Measurements from ENCODE around the gene PSMD13.
"Not testable (repeated sequence)": the region's sequence is repeated elsewhere in the genome, so short reads cannot be mapped to it uniquely, and the experiment has no call there.

PSMD13 gene

DNA sequence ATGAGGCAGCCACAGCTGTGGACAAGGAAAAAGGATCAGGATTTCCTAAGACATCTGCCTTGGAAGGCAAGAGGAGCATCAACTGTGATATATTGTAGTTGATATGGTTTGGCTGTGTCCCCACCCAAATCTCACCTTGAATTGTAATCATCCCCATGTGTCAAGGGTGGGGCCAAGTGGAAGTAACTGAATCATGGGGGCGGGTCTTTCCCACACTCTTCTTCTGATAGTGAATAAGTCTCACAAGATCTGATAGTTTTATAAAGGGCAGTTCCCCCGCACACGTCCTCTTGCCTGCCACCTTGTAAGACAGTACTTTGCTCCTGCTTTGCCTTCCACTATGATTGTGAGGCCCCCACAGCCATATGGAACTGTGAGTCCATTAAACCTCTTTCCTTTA is 19.1 kb upstream of the PSMD13 start:
- DNase-seq (ENCODE audit: low read depth), result no peak

DNA sequence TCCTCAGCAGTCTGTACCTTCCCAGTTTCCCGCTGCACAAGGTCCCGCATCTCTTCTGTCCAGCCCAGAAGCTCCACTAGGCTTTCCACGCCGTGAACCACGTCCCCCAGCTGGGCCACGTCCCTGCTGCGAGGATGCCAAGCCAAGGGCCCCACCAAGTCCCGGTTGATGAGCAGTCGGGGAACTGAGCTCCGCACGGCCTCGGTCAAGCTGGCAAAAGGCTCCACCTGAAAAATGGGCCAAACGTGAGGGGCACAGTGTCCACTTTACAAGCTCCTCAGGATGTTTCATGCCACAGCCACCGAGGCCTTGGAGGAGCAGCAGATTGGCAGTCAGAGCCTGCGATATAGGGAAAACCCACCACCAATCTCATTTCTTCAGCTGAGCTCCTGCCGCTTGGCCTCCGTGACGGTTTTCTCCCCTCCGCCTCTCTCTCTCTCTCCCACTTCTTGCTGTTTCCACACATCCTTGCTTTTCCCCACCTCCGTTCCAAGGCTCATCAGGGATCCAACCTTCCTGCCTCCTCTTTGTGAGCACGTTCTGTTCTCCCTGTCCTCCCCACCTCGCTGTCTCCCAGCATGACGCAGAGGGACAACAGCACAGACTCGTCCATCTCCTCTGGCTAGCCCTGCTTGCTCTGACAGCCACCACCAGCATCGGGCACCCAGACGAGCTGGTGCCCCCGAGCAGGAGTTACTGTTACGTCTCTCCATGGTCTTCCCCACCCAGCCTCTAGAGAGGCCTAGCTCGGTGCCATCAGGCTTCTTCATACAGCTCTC is 17.8 kb upstream of the PSMD13 start:
- DNase-seq (ENCODE audit: low read depth), result no peak

DNA sequence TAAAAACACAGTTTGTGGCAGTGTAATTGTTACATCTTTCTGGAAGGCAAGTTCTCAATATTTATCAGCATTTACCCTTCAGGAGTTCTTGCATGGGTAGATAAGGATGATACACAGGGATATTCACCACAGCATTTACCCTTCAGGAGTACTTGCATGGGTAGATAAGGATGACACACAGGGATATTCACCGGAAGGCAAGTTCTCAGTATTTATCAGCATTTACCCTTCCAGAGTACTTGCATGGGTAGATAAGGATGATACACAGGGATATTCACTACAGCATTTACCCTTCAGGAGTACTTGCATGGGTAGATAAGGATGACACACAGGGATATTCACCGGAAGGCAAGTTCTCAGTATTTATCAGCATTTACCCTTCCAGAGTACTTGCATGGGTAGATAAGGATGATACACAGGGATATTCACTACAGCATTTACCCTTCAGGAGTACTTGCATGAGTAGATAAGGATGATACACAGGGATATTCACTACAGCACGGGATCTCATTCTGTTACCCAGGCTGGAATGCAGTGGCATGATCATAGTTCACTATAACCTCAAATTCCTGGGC is 16.0 kb upstream of the PSMD13 start:
- not testable (repeated sequence) for DNase-seq (ENCODE audit: low read depth)

DNA sequence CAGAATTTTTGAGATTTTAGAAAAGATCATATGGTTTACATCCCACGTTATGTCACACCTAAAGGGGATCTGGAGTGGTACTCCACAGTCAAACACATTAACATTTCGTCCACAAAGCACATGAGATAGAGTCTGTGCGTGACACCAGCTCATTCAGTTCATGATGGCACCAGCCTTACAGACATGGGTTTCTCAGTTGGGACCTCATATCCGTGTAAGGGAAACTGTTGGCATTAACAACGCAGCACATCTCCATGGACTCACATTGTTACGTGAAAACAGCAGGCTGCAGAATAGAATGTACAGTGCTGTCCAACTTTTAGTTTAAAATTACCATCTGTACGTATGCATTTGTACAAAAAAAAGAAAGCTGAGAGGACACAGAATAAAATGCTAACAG is 15.2 kb upstream of the PSMD13 start:
- DNase-seq (ENCODE audit: low read depth), result no peak

DNA sequence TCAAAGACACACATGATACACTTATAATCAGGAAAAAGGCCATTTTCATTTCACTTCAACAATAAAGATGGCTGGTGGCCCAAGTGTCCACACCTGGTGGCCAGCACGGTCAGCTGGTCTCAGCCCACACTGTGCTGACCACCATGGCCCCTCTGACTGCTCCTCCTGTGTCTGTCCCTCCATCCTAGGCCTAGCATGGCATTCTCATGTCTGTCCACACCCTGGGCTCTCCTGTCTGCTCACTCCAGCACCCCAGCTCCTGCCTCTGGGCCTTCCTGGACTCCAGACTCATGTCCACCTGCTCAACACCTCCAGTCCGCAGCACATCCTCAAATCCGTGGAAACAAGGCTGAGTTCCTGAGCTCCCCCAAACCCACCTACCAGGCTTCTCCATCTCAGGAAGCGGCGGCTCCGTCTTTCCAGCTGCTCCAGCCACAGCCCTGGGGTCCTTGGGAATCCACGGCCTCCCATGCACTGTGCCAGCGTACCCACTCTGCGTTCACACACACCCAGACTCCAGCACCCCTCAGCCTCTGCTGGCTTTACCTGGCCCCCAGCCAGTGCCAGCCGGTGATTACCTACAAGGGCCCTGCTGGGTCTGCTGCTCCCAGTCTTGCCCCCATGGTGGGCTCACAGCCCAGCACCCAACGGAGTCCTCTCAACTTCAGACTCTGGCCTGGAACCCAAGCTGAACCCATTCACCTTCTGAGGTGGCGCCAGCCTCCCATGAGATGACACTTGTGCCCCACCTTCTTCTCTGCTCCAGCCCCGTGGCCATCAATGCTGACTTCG is 14.6 kb upstream of the PSMD13 start:
- DNase-seq (ENCODE audit: low read depth), result no peak

DNA sequence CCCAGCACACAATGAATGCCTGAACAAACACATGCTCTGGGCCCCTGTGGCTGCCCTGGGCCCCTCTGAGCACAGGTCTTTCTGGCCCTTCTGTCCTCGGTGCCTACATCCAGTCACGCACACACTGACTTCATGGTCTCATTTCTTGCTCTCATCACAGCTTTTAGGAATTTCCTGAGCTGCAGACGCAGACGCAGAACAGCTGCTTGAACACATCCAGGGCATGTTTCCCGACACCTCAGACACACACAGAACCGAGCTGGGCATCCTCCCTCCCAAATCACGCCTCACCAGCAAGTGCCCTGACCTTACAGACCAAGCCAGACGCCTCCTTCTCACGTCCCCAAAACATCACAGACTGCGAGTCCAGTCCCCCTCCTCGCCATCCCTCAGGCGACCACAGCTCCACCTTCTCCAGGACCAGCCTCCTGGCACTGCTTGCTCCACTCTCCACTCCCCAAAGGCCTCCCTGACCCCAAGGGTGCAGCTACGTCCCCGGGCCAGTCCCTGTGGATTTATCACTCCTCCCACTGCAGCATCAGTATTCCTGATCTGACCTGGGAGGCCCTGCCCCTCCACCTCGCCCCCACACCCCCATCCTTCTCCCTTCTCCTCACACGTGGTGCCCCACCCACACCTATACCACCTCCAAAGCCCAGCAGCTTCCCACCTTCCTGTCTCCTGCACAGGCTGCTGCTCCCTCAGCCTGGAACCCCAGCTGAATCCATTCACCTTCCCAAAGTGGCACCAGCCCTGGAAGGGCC is 13.6 kb upstream of the PSMD13 start:
- DNase-seq (ENCODE audit: low read depth), result no peak

DNA sequence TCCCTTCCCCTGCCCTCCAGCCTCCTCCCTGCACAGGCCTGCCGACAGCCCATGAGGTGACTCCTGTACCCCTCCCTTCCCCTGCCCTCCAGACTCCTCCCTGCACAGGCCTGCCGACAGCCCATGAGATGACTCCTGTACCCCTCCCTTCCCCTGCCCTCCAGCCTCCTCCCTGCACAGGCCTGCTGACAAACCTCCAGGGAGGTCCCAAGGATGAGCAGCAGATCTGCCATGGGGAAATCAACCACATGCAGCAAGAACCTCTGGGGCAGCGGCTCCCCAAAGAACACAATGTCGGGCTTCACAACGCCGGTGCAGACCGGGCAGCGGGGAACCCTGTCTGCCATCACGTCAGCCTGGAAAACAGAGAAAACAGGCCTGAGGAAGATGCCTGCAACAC is 12.9 kb upstream of the PSMD13 start:
- DNase-seq (ENCODE audit: low read depth), result no peak

DNA sequence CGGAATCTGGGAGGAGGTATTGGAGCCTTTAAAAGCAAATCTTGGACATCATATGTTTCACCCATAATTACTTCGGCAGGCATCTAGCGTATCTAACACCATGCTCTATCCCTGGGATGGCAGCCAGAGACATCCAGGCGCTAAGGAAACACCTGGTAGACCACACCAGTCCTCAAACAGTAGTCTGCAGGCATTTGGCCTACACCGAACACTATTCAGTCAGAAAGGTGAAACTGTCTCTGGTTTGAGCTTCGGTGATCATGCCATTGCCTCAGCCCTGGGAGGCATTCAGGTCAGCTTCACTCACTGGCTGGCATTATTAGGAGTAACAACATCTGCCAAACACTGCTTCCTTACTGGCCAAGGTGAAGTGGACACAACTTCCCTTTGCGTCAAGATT is 12.4 kb upstream of the PSMD13 start:
- DNase-seq (ENCODE audit: low read depth), result no peak

DNA sequence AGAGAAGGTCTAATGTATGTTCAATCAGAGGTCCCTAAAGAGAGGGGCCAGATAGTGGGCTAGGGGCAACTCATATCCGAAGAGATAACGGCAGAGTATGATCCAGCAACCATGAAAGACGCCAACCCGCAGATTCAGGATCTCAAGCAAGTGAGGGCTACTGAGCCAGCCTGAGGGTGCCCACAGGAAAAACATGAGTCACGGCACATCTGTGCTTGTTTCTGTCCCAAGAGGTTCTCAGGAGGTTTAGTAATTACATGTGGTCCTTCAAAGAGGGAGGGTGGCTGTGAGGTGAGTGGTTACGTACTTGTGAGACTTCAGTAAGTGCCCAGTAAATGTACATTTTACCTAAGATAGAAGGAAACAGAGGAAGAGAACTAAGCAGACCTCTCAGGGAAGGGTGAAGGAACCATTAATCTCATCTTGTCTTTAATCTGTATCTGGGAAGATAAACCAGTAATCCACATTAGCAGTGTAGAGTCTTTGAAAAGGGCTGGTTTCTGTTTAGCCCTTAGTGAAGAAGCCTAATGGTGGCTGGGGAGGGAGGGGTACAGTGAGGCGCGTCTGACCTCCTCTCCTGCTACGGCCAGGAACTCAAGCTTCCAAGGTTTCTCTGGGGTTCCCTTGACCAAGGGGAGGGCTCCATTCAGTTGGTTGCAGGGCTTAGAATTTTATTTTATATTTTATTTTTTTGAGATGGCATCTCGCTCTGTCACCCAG is 10.9 kb upstream of the PSMD13 start:
- DNase-seq (ENCODE audit: low read depth), result no peak

DNA sequence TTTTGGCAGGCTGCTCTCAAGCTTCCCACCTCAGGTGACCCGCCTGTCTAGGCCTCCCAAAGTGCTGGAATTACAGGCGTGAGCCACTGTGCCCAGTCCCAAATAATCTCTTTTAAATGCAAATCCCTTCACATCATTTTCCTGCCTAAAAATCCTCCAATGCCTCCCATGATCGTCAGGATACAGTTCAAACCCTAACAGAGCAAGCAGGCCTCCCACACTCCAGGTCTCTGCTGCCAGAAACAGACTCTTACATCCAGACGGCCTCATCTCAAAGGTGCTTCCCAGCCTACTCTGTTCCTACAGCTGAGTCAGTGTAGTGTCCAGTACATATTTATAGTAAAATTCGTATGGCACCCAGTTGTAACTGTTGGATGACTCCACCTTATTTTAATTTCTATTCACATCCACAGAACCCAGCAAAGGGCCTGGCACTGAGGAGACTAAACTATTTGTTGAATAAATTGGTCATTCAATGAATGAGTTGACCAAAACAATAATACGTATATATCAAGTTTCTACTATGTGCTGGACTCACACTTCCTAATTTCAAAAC is 8.9 kb upstream of the PSMD13 start:
- DNase-seq (ENCODE audit: low read depth), result no peak

DNA sequence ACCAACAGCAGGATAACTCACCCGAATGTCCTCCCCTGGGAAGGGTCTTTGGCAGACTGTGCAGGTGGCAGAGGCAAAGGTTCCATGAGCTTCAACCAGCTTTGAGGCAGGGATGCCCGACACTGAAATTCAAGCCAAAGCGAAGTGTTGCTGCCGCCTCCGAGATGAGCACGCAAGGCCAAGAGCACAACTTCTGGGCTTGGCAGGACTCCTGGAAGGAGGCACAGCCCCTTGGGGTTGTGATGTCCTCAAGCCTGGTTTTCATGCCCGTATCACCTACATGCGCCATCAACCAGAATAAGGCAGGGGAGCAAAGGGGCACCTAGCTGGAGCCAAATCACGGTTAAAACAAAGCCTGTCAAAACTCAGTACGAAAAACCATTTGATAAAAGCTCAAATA is 6.3 kb upstream of the PSMD13 start:
- DNase-seq (ENCODE audit: low read depth), result no peak

DNA sequence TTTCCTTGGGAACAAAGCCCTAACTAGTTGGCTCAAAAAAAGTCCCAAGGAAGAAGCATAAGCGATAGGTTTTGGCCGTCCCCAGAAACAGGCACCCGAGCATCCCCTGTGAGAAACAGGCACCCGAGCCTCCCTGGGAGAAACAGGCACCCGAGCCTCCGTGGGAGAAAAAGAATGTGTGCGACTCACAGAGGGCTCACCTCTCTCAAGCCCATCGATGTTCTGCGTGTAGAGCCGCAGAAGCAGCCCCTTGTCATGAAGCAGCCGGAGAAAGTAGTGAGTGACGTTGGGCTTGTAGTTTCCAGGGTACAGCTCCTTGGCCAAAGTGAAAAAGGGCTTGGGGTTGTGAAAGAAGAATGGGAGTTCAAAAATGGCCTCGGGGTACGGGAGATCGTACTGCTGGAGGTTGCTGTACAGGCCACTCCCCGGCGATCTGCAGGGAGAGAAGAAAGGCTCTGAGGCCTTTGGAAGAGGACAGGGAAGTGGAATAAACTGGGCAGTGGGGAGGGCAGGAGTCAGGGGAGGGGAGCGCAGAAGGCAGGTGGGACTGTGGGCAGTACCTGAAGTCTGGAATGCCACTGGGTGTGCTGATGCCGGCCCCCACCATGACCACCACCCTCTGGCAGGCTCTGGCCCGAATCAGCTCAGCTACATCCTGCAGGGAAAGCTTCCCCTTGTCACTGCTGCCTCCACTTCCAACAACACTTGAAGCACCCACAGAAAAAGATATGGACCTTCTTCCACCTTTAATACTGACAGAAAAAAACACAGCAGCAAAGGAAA is 3.8 kb upstream of the PSMD13 start:
- DNase-seq (ENCODE audit: low read depth), result no peak

DNA sequence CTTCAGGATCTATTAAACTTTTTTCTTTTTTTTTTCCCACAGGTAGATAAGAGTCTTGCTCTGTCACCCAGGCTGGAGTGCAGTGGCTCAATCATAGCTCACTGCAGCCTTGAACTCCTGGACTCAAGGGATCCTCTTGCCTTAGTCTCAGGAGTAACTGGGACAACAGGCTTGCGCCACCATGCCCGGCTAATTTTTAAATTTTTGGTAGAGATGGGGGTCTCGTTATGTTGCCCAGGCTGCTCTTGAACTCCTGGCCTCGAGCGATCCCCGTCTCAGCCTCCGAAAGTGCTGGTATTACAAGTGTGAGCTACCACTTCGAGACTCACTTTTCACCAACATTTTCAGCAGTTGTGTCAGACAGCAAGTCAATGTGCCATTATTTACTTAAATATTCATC is 1.6 kb upstream of the PSMD13 start:
- no peak for DNase-seq (ENCODE audit: low read depth)

DNA sequence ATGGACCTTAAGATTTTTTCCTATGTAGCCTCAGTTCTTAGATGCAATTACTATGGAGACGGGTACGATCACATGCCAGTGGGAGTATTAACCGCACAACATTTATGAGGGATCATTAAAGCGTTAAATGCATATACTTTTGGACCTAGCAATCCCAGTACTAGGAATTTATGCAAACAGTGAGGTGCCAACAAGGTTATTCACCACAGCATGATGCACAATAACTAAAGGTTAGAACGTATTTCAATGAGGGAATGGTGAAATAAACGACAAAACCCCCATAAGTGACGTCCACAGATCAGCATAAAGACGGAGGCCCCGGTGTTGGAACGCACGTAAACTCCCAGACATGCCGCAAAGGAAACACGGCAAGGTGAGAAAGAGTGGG is 1.2 kb upstream of the PSMD13 start:
- no peak for DNase-seq (ENCODE audit: low read depth)

DNA sequence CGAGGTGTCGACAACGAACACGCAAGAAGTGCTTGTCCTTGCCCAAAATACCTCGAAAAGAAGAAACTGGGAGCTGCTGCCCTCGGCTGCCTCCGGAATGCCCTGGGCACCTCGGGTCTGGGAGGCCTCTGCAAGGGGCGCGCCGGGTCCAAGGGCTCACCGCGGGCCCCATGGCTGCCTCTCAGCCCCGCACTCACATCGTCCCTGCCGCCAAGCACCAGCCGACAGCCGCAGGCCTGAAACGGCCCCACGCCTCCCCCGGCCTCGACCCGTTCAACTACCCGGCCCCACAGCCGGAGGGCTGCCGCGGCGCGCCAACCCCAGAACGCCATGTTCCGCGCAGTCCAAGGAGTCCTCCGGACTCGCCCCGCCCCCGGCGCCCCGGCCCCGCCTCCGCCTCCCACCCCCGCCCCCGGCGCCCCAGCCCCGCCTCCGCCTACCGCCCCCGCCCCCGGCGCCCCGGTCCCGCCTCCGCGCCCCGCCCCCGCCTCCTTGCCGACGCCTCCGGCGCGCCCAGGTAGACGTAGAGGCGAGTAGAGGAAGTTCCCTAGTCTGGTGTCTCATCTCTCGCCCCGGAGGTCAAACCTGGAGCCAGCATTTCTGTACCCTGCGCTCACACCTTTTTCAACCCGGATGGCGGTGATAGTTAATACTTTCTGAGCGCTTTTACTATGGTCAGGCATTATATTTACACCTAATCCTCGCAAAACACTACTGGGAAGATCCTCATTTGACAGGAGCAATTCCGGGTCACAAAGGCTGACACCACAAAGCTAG is 591 bp upstream of the PSMD13 start, which contains the start of gene SIRT3:
Gene SIRT3, minus strand, starts transcription at position 346 of the 777 bp plus-strand sequence. Its CDS starts 14 bp downstream, at position 332.
- DNase-seq (ENCODE audit: low read depth), result peak; percentile 71

DNA sequence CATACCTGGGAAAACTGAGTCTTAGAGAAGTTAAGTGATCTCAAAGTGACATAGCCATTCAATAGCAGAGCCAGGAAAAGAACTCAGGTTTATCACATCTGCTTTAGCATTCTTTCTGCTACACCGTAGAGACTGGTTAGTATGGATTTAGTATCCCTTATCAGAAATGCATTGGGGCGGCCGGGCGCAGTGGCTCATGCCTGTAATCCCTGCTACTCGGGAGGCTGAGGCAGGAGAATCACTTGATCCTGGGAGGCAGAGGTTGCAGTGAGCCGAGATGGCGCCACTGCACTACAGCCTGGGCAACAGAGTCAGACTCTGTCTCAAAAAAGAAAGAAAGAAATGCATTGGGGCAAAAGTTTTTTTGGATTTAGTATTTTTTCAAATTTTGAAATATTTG is 1.6 kb downstream of the PSMD13 start:
- DNase-seq (ENCODE audit: low read depth), result not testable (repeated sequence)

DNA sequence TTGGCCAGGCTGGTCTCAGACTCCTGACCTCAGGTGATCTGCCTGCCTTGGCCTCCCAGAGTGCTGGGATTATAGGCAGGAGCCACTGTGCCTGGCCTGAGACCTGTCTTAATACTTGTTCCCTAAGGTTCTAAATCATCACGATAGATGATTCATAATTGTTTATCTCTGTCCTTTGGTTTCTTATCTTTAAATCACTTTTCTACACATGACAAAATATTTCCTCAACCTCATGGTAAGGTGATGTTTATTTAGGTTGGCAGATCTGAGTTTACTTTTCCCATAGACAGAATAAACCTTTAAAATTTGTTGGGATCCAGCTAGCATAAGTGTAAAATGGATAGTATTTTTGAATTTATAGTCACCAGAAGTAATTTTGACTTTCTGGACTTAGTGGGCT is 3.5 kb downstream of the PSMD13 start:
- no peak for DNase-seq (ENCODE audit: low read depth)

DNA sequence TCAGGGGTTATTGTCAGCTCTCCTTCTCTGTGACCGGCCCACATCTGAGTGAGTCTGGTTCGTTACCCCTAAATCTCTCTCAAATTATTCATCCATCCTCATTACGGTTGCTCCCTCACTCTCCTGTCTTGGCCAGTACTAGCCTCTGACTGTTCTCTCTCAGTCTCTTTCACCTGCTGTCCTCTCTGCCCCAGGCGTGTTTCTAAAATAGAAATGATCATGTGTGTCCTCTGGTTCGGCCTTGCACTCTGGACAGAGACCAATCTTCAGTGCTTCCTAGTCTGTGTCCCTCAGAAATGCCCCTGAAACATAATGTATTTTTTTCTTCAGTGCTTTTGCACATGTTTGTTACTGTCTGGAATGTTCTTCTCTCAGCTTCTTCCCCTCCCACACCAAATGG is 4.9 kb downstream of the PSMD13 start:
- DNase-seq (ENCODE audit: low read depth), result no peak

DNA sequence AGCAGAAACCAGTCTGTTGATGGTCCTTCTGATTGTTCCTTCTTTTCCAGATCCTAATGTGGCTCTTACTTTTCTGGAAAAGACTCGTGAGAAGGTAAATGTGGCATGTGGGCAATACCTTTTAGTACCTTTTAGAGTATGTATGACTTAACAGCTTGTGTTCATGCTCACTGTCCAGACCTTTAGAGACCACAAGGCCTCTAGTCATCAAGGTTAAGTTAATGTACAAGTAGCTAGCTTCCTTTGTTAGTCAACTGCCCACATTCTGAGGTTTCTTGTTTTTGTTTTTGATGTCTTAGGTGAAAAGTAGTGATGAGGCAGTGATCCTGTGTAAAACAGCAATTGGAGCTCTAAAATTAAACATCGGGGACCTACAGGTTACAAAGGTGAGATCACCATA is 7.6 kb downstream of the PSMD13 start:
- DNase-seq (ENCODE audit: low read depth), result no peak

DNA sequence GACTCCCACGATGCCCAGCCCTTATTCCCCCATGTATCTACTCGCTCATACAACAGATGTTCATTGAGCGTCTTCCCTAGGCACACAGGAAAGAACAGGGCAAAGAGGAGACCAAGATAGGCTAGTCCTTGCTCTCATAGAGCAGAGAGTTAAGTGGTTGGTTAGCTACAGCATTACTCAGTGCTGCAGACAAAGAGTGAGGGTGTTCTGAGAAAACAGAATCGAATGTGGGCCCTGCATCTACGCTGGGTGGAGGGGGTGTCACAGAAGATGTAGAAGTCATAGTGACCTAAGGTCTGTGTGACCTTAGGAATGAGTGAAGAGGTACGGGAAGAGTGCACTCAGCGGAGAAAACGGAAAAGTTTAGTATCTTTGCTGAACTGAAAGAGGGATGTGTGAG is 12.3 kb downstream of the PSMD13 start:
- DNase-seq (ENCODE audit: low read depth), result no peak

Data from activated T-cell treated with anti-CD3 and anti-CD28 coated beads for 48 hours (primary cell).